NCI-H1417 (cell line): ENCODE results near the gene KRT86.
"Not testable (repeated sequence)": the region's sequence is repeated elsewhere in the genome, so short reads cannot be mapped to it uniquely, and the experiment has no call there.

Experiments
- DNase-seq, 3 experiments: peaks; one replicate each; lab custom pipeline; 2025; lab: John Stamatoyannopoulos, UW

KRT86 gene

DNA sequence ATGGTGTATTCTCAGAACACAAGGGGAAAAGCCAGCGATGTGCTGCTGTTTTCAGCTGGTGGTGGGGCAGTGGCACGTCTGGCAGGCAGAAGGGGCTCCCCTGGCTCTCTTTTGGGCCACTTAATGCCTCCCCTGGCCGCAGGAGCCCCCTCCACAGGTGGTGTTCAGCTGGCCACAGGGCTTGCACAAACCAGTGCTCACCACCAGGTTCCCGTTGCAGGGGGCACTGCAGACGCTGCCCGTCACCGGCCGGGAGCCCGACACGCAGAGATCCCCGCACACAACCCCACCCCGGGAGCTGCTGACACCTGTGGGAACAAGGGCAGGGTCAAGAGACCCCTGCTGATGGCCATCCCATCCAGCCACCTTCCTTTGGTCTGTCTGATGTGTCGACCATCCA is 40.1 kb downstream of the KRT86 start:
- no peak for DNase-seq

DNA sequence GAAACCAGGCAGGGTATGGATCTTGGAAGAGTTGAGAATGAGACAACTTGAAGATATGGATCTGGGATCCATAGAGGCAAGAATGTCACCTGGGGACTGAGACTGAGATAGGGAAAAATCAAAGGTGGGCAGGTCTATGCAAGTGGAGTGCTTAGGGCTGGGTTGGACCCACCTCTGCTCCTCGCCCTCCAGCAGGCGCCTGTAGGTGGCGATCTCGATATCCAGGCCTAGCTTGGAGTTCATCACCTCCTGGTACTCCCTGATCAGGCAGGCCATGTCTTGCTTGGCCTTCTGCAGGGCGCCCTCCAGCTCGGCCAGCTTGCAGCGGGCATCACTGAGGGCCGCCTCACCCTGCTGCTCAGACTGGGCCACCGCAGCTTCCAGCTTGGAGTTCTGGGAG is 41.3 kb downstream of the KRT86 start:
- not testable (repeated sequence) for DNase-seq

DNA sequence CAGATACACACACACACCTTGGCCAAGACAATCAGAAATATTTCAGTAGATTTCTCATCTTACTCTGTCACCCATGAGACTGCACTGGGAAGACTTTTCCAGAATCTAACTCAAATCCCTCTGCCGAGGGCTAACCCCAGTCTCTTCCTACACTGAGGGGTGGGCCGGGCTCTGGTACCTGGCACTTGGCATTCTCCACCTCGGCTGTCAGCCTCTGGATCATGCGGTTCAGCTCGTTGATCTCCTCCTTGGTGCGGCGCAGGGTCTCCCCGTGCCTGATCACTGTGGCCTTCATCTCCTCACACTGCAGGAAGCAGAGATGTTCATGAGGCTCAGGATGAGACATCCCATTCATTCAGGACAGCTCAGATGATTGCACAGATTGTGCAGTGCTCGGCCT is 41.8 kb downstream of the KRT86 start:
- DNase-seq, result no peak

DNA sequence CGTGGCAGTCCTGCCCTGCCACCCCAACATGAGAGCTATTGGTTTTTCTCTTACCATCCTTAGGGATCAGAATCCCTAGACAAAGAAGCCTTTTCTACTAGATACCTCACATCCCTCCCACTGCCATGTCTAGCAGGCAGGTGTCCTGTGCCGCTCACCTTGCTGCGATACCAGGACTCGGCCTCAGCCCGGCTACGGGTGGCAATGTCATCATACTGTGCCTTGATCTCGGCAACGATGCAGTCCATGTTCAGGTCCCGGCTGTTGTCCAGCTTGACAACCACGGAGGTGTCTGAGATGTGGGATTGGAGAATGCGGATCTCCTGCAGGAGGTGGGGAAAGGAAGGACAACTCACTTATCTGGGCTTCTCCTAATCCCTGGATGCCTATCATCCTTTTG is 42.3 kb downstream of the KRT86 start:
- DNase-seq, result no peak

DNA sequence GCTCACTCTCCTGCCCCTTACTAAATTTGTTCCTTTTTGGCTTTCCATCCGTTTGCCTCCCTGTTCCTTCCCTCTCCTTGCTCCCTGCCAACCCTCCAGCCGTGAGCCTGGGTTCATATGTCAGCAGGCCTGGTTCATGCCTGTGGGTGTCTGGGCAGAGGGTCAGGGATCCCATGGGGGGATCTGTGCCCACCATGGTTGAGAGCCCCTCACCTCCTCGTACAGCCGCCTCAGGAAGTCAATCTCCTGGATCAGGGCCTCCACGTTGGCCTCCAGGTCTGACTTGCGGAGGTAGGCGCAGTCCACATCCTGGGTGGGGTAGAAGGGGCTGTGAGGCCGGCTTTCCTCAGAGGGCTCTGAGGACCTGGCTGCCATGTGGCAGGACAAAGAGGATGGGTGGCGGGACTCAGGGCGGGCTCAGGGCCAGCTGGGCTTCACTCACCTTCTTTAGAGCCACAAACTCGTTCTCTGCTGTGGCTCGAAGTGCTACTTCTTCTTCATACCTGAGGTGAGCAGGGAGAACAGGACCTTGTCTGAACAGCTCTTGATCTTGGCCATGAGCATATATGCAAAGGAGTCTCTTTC is 43.1 kb downstream of the KRT86 start:
- DNase-seq, result no peak

DNA sequence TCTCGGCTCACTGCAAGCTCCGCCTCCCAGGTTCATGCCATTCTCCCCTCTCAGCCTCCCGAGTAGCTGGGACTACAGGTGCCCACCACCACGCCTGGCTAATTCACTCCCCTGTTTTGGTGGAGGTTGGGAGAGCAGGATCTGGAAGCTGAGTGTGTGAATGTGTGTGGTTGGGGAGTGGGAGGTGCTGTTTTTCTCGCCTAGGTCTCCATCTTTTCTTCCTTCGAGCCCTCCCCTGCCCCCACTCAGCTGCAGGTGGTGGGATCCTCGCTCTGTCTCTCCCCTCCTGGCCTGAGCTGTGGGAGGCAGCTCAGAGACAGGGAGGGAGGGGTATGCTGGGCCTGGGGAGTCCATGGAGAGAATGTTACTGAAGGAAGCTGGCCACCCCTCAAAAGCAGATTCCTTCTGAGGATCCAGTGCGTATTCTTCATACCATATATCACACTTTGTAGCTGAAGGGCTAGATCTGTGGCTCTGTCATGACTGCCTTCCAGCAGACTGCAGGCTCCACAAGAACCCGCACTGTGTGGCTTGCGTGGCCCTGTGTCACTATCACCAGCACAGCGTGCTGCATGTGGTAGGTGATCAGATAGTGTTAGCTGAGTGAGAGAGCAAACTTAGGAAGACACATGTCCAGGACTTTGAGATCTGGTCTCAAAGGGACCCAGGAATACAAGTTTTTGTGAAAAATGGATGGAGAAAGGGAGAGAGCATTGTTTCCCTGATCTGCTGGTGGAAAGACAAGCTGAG is 44.0 kb downstream of the KRT86 start:
- DNase-seq, result no peak

DNA sequence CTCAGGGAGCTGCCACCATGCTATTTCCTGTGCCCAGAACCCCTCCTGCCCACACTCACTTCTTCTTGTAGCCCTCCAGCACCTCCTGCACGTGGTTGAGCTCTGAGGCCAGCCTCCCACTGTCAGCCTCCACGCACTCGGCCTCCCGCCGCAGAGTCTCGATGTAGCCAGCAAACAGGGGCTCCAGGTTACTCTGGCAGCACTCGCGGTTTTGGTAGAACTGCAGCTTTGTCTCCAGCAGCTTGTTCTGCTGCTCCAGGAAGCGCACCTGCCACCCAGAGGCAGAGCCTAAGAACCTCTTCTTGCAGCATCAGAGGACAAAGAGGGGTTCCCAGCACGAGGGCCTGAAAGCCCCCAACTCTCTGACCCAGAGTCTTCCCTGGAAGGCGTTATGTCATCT is 44.7 kb downstream of the KRT86 start:
- peak in 2 of 3 experiments; percentile 49 to 61 for DNase-seq

DNA sequence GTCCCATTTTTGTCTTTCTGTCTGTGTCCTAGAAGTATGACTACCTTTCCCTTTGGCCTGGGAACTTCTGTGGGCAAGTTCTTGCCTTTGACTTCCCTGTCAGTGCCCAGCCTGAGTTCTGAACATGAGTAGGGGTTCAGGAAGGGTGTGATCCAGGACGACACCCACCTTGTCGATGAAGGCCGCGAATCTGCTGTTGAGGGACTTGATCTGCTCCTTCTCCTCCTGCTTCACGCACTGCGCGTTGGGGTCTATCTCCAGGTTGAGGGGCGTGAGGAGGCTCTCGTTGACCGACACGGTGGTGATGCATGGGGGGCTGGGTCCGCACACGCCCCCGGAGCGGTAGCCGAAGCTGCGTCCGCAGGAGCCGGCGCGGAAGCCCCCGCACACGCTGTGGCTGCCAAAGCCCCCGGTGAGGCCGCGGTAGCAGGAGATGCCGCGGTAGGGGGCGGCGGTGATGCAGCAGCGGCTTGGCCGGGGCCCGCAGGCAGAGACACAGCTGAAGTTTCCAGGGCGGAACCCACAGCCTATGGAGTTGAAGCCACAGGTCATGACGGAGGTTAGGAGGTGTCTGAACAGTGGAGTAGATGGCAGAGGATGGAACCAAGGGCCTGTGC is 46.4 kb downstream of the KRT86 start, which contains the start of gene KRT83:
Gene KRT83, minus strand, starts transcription at position 615 of the 617 bp plus-strand sequence. Its CDS starts 63 bp downstream, at position 552.
- no peak for DNase-seq

DNA sequence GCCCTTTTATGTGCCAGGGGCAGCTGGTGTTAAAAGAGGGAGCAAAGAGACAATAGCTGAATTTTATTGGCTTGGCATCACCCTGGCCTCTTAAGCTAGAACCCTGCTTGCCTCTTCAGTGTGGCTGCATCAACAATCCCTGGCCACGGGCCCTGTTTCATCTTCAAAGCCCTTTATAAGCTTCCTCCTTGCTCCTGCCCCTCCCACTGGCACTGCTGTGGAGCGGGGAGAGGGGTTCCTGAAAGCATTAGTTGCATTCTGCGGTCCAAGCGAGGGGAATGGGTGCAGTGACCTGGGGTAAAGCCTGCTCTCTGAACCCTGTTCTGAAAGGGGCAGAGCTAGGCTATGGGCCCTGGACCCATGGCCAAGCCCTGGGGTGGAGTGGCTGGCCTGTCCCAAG is 47.0 kb downstream of the KRT86 start:
- no peak for DNase-seq

DNA sequence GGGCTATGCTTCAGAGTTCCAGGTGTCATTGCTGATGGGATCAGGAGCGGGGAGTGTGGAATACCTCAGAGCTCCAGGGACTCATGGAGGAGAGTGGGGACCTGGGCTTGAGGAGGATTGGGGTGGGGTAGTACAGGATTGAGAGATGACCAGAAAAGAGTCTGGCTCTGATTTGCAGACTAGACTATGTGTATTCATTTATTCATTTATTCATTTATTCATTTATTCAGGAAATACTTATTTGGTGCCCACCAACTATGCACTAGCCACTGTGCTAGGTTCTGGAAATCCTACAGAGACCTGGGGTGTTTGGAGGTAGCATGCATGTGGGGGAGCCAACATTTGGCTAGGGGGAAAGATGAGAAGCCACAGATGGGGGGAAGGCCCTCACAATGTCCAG is 47.6 kb downstream of the KRT86 start:
- DNase-seq, result no peak

DNA sequence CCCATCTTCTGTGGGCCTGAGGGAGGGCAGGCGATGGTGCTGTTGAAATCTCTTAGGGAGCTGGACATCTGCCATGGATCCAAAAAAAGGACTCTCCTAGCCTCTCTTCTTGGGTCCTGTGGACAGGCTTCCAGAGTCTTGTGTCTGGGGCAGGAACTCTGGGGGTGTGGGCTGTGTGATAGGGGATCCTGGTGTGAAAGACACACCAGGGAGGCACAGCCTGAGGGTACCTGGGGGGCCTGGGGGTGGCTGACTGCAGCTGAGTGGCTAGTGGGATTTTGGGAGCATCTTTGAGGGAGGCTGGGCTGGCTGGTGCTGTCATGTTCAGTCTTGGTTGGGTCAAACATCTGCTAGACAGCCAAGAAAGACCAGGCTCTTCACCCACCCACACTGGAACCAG is 48.6 kb downstream of the KRT86 start:
- no peak for DNase-seq

DNA sequence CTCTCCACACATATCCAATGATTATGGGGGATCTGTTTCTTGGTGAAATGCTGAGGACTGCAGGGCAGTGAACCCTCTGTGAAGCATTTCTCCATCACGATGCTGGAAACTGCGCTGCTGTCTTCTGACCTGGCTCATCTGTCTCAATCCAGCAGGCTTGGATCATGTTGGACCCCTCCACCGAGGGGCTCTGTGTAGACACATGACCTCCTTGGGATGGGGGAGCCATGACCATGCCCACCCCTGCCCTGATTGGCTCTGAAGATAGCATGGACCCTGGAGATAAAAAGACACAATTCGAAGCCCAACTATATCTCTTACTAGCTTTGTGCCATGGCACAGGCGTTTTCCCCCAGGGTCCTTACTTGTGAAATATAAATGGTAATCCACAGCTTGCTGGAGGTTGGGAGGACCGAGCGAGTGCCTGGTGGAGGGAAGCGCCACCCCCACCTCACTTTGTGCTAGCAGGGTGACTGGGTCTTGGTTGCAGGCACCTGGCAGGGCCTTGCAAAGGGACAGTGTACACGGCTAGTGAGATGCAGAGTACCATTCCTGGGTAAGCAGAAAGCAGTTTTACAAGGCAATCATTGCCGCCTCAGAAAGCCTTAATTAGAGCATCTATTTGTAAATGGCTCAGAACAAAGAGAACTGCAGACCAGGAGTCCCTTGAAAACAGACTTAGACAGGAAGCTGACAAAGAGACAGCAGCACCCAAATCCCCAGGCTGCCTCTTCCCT is 49.1 kb downstream of the KRT86 start:
- peak in 2 of 3 experiments; percentile 75 to 89 for DNase-seq

DNA sequence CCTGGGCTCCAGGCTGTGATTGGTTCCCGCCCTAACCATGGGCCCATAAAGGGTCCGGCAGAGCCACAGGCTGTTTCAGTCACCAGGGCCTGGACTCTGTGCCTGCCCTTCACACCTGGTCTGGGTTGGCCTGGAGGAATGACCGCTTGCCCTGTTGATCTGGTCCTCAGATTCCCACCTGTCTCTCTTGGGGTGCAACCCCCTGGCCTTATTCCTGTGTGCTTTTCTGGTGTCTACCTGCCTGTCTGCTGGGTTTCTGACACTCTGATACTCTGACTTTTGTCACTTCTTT is 49.7 kb downstream of the KRT86 start:
- no peak for DNase-seq

DNA sequence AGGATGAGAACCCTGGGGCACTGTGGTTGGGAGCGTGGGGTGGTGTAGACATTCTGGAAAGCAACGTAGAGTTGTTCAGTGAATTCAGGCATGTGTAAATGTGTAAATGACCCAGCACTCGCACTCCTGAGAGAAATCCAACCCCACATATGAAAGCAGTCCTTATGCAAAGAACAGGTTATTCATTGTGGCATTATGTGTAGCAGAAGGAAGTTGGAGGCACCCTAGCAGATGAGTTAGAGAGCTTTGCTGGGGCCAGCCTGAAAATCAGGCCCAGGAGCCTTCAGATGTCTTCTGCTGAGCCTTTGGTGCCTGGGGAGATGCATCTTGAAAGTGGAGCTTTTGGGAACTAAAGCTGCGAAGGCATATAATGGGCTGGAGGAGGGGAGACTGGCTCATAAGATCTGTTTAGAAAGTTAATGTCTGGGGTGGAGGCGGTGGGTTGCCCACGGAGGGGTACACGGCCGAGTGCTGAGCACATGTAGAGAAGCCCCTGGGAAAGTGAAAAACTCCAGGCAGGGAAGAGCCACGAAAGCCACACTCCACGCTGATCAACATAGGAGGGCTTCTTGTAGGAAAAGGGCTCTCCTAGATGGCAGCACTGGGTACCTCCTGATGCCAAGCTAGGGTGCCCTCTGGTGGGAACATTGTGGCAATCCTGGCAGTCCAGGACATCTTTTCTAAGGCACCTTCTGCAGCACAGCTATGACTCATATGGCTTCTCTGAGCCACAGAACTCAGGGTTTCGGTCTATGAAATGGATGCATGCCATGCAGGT is 52.8 kb downstream of the KRT86 start:
- DNase-seq, result peak; percentile 69 to 93 (median 71)

DNA sequence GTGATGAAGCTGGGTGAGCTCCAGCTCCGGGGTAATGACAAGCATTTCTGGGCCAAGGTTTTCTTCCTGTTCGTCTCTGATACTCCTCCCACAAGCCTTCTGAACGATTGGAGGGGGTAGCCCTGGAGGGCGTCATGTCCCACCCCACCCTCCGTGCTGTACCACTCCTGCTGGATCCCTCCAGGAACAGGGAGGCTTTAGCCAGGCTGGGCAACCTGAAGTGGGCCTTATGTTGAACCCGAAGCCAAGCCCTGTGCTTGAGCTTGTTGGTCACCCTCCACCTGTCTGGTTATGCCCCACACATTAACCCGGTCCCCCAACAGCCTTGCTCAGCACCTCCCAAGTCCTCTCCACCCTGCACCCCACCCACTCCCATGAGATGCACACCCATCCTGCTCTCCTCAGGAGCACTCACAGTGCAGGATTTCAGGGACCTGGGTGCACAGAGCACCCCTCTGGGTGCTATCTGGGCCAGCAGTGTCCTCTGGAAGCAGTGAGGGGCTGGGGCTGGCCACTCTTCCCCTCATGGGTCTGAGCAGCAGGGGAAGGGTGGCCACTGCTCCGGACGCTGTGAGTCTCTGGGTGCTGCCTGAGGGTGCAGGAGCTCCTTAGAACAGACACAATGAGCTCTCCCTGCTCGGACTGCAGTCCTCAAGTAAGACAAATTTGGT is 53.5 kb downstream of the KRT86 start:
- no peak for DNase-seq

DNA sequence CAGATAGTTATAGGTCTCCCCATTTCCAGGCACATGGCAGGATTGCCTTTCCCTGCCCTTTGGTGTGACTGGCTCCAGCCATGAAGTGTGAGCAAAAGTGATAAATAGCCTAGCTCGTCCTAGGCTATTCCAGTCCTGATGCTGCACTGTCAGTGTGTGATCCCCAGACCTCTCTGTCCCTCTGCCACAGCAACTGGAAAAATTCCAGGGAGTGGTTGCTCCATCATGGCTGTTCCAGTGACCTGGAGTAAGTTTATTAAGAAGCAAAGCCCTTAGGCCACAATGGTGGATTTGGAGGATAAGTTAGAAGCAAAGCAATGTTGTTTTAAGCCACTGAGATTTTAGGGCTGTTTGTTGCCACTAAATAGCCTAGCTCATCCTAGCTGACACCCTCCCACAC is 56.6 kb downstream of the KRT86 start:
- DNase-seq, result no peak

DNA sequence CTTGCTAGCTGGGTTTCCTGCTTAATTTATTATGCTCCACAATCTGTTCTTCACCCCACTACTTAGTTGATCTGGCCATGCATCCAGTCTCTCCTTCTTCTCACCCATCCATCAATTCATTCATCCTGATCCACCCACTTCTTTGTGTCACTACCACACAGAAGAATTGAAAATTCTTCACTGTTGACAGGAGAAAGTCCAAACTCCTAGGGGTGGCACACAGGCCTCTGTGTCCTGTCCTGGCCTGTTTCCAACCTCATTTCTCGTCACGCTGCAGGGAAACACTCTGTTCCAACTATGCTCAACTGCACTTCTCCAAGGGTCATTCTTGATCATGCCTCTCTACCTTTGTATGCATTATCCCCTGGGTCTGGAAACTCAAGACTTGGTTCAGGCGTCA is 57.4 kb downstream of the KRT86 start:
- DNase-seq, result no peak

DNA sequence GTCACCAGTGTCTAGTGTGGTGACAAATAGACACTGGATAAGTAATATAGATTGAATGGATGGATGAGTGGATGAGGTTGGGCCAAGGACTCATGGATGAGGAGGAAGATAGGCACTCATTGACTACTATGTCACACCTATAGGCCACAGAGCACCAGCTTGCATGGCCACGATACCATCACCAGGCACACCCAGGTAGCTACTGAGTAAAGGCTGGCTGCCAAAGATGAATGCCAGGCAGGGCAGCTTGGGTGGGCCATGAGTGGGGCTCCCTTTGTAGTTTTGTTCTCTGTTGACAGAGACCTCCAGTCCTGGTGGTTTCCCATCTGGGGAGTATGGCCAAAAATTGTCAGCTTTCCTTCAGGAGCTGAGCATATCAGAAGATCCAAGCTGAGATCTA is 57.9 kb downstream of the KRT86 start:
- no peak for DNase-seq

DNA sequence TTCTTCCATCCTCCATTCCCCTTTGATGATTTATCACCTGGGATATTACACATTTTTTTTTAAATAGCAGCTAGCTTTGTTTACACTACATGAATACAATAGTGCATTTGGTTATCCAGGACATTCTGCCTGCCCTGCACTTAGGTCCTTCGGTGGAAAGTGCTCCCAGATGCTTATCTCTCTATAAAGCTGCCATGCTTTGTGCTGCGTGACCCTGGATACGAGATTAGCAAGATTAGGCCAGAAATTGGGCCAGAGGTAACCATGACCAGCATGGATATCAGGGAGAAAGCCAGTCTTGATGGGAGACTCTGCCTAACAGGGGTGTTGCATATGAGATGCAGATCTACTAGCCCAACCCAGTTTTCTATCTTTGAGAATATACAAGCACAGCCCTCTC is 58.9 kb downstream of the KRT86 start:
- DNase-seq, result peak in 2 of 3 experiments; percentile 43 to 77

DNA sequence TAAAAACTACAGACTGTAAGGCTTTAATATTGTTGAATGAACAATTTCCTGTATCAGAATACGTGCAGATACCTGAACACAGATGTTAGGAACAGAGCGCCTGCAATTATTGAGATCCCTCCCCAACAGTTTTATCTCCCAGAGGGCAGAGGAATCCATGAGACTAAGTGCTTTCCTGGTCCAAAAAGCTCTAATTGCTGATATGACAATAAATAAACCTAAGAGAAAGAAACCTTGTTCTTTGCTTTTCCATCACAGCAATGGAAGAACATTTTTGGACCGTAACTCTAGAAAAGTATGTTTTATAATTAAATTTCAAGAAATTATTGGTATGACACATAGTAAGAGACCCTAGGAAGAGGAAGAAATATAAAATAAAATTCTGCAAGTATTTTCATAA is 59.7 kb downstream of the KRT86 start:
- no peak for DNase-seq

DNA sequence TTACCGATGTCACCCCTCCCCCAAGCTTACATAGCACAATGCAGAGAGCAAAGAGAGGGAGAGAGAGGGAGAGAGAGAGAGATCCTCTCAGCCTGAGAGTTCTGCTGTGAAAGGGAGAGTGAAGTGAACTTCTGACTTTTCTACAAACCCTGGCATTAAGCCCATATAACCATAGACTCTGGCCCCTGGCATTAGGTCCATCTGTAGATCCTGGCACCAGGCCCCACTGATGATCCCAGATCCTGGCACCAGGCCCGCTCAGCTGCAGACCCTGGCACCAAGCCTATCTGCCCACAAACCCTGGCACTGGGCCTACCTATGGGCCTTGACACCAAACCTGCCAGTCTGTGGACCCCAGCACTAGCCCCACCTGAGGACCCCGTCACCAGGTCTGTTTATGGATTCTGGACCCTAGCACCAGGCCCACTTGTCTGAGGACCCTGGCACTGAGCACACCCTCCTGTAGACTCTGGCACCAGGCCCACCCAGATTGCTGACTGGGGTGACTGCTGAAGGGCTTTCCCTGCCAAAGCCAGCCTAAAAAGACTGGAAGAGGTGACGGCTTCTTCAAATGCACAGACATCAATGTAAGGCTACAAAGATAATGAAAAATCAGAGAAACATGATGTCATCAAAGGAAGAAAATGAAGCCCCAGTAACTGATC is 61.3 kb downstream of the KRT86 start:
- no peak for DNase-seq
